HL-60 (cell line): ENCODE measurements around the gene BATF3.
A peak's percentile ranks its signal among the peaks of the same experiment; 100 is the strongest.

ENCODE experiments used
- GABPA ChIP-seq: IDR thresholded peaks from 2 replicates; pipeline ENCODE4 v1.6.1; 2012; ENCODE audit warnings: low read depth
- POLR2AphosphoS5 ChIP-seq: IDR thresholded peaks from 2 replicates; pipeline ENCODE4 v1.6.1; 2012; ENCODE audit warnings: low read depth
- REST ChIP-seq: IDR thresholded peaks from 2 replicates; pipeline ENCODE4 v1.6.1; 2012; ENCODE audit warnings: low read depth; ENCODE audit not compliant: insufficient replicate concordance
- TF ChIP-seq, protein P1 (sequence below): IDR thresholded peaks from one replicate; pipeline ENCODE4 v1.5.1; 2011; ENCODE audit warnings: low read length, control low read depth, inconsistent platforms; ENCODE audit not compliant: insufficient read depth

DNA sequence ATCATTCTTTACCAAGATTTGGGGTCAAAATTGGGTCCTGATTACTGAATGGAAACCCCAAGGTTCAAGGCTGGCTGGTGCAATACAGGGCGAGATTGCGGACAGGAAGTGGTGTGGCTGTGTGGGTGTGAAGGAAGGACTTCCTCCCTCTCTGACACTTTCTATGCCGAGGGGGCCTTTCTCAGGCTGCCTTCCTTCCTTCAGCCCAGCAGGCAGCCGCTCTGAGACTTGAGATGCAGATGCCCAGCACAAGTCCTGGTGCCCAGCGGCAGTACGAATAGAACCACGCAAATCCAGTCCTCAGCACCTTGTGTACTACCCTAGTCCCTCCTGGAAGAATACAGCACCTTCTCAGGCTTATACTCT, 16.3 kb downstream of the BATF3 start:
- TF ChIP-seq, protein P1, sequence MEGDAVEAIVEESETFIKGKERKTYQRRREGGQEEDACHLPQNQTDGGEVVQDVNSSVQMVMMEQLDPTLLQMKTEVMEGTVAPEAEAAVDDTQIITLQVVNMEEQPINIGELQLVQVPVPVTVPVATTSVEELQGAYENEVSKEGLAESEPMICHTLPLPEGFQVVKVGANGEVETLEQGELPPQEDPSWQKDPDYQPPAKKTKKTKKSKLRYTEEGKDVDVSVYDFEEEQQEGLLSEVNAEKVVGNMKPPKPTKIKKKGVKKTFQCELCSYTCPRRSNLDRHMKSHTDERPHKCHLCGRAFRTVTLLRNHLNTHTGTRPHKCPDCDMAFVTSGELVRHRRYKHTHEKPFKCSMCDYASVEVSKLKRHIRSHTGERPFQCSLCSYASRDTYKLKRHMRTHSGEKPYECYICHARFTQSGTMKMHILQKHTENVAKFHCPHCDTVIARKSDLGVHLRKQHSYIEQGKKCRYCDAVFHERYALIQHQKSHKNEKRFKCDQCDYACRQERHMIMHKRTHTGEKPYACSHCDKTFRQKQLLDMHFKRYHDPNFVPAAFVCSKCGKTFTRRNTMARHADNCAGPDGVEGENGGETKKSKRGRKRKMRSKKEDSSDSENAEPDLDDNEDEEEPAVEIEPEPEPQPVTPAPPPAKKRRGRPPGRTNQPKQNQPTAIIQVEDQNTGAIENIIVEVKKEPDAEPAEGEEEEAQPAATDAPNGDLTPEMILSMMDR, result no peak
- TF ChIP-seq POLR2AphosphoS5 (peak; percentile 91), GABPA (peak; percentile 72), REST (no peak)
